KOPT-K1 (cell line): Measurements from ENCODE around the gene IPO13.

ENCODE experiments used
- H3K27ac ChIP-seq: fragments of 200-600 bp; sonication (generic); 2 replicates; pipeline ENCODE4 v1.5.1; 2016; ENCODE audit warnings: antibody characterized with exemption, mild to moderate bottlenecking, low read depth, low read length; ENCODE audit not compliant: poor library complexity, severe bottlenecking
- H3K36me3 ChIP-seq: fragments of 200-600 bp; sonication (generic); 2 replicates; pipeline ENCODE4 v1.5.1; 2017; ENCODE audit warnings: antibody characterized with exemption, mild to moderate bottlenecking, low read length, moderate library complexity; ENCODE audit not compliant: insufficient read depth
- H3K9me3 ChIP-seq: fragments of 200-600 bp; sonication (generic); 2 replicates; pipeline ENCODE4 v1.5.1; 2017; ENCODE audit warnings: antibody characterized with exemption, low read length, mild to moderate bottlenecking; ENCODE audit not compliant: insufficient read depth, poor library complexity, severe bottlenecking

IPO13 gene

GRCh38 chr1:43914576-43915525 lies 31.9 kb upstream of the IPO13 start:
- Histone ChIP-seq H3K9me3 (no peaks in the 10 kb centered on the region), H3K36me3 (no peaks in the 10 kb centered on the region; the same call in 1 of the 2 replicates), H3K27ac (no peak overlapping the region)

- Histone ChIP-seq H3K27ac (peak overlapping the region; percentile 49), H3K9me3 (no peaks in the 10 kb centered on the region), H3K36me3 (no peaks in the 10 kb centered on the region)
These were observed 26.8 kb upstream of the IPO13 start for GRCh38 chr1:43919906-43920305.

GRCh38 chr1:43921022-43921421 lies 25.7 kb upstream of the IPO13 start:
- Histone ChIP-seq H3K27ac (no peak overlapping the region), H3K9me3 (no peaks in the 10 kb centered on the region), H3K36me3 (peaks cover 7% of the 10 kb centered on the region; the same call in 1 of the 2 replicates)

GRCh38 chr1:43924516-43924915 lies 22.2 kb upstream of the IPO13 start:
- Histone ChIP-seq H3K27ac (no peak overlapping the region), H3K36me3 (peaks cover 7% of the 10 kb centered on the region; the same call in 1 of the 2 replicates), H3K9me3 (no peaks in the 10 kb centered on the region)

- no peak overlapping the region for H3K27ac ChIP-seq
- peaks cover 14% of the 10 kb centered on the region; the same call in 1 of the 2 replicates for H3K36me3 ChIP-seq
These were observed 20.9 kb upstream of the IPO13 start for GRCh38 chr1:43925846-43926245.

GRCh38 chr1:43930168-43930948 lies 16.4 kb upstream of the IPO13 start:
- Histone ChIP-seq H3K36me3 (peaks cover 13% of the 10 kb centered on the region; the same call in 1 of the 2 replicates), H3K27ac (no peak overlapping the region), H3K9me3 (no peaks in the 10 kb centered on the region)

More at GRCh38 chr1:43925846-43926245, 20.9 kb upstream of the IPO13 start:
- no peaks in the 10 kb centered on the region for H3K9me3 ChIP-seq

- H3K36me3 ChIP-seq: peaks cover 8% of the 10 kb centered on the region; the same call in 1 of the 2 replicates
- H3K27ac ChIP-seq: no peak overlapping the region
- no peaks in the 10 kb centered on the region for H3K9me3 ChIP-seq
These were observed 15.8 kb upstream of the IPO13 start for GRCh38 chr1:43930949-43931275.

GRCh38 chr1:43931711-43932660 lies 14.8 kb upstream of the IPO13 start:
- H3K9me3 ChIP-seq: no peaks in the 10 kb centered on the region
- H3K27ac ChIP-seq: no peak overlapping the region
- H3K36me3 ChIP-seq: peaks cover 7% of the 10 kb centered on the region; the same call in 1 of the 2 replicates

GRCh38 chr1:43932786-43933385 lies 13.9 kb upstream of the IPO13 start:
- peaks cover 7% of the 10 kb centered on the region; the same call in 1 of the 2 replicates for H3K36me3 ChIP-seq
- H3K27ac ChIP-seq: no peak overlapping the region
- H3K9me3 ChIP-seq: no peaks in the 10 kb centered on the region

- Histone ChIP-seq H3K9me3 (no peaks in the 10 kb centered on the region), H3K36me3 (peaks cover 7% of the 10 kb centered on the region; the same call in 1 of the 2 replicates), H3K27ac (no peak within 1 kb of the TSS)
These were observed 13.2 kb upstream of the IPO13 start, which contains the start of gene ARTN for GRCh38 chr1:43933386-43934100. Gene ARTN (plus strand): TSS chr1:43933801. CDS start chr1:43935657, 1,856 bp downstream.

GRCh38 chr1:43934101-43934985 lies 12.4 kb upstream of the IPO13 start:
- H3K9me3 ChIP-seq: no peaks in the 10 kb centered on the region
- H3K36me3 ChIP-seq: peaks cover 7% of the 10 kb centered on the region; the same call in 1 of the 2 replicates
- H3K27ac ChIP-seq: no peak overlapping the region

GRCh38 chr1:43934986-43935324 lies 11.8 kb upstream of the IPO13 start:
- Histone ChIP-seq H3K9me3 (no peaks in the 10 kb centered on the region), H3K27ac (no peak overlapping the region), H3K36me3 (peaks cover 3% of the 10 kb centered on the region; the same call in 1 of the 2 replicates)
